Stimulated activated CD8-positive, alpha-beta memory T cell treated with anti-CD3 and anti-CD28 coated beads, Interleukin-4, amount 100 ng/mL, for 48 hours (primary cell): ENCODE results near the gene C4A.
"Not testable (repeated sequence)": the region's sequence is repeated elsewhere in the genome, so short reads cannot be mapped to it uniquely, and the experiment has no call there.

Experiments used
- DNase-seq: peaks from one replicate; pipeline ENCODE4 v3.0.0-alpha.2; 2020

The C4A gene

GRCh38 chr6:31961616-31962015 lies 20.2 kb upstream of the C4A start:
- no peak for DNase-seq

DNA sequence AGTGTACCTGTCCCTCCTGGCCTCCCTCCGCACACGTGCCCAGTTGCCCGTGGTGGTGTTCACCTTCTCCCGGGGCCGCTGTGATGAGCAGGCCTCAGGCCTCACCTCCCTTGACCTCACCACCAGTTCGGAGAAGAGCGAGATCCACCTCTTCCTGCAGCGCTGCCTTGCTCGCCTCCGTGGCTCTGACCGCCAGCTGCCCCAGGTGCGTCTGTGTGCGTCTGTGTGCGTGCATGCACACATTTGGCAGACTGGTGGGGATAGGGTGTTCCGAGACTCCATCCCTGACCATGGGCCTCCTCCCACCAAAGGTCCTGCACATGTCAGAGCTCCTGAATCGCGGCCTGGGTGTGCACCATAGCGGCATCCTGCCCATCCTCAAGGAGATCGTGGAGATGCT lies 17.9 kb upstream of the C4A start:
- DNase-seq, result no peak

DNA sequence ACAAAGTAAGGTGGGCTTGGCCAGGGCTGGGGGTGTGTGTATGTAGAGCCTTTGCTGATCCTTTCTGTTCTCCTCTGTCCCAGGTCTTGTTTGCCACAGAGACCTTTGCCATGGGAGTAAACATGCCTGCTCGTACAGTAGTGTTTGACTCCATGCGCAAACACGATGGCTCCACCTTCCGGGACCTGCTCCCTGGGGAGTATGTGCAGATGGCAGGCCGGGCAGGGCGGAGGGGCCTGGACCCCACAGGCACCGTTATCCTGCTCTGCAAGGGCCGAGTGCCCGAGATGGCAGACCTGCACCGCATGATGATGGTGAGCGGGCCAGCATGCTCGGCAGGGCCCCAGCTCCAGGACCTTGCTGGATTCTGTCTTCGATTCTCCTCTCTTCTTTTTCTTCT lies 16.2 kb upstream of the C4A start:
- no peak for DNase-seq

DNA sequence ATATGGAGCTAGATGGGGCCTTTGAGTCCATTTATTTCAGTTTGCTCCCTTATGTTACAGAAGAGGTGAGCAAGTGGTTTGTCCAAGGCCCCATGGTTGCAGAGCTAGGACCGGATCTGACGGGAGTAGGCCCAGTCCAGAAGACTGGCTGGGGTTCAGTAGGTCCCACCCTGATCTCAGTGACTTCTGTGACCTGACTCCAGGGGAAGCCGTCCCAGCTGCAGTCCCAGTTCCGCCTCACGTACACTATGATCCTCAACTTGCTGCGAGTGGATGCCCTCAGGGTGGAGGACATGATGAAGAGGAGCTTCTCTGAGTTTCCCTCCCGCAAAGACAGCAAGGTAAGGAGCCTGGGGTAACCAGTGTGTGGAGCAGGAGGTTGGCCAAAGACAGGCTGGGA lies 15.4 kb upstream of the C4A start:
- no peak for DNase-seq

DNA sequence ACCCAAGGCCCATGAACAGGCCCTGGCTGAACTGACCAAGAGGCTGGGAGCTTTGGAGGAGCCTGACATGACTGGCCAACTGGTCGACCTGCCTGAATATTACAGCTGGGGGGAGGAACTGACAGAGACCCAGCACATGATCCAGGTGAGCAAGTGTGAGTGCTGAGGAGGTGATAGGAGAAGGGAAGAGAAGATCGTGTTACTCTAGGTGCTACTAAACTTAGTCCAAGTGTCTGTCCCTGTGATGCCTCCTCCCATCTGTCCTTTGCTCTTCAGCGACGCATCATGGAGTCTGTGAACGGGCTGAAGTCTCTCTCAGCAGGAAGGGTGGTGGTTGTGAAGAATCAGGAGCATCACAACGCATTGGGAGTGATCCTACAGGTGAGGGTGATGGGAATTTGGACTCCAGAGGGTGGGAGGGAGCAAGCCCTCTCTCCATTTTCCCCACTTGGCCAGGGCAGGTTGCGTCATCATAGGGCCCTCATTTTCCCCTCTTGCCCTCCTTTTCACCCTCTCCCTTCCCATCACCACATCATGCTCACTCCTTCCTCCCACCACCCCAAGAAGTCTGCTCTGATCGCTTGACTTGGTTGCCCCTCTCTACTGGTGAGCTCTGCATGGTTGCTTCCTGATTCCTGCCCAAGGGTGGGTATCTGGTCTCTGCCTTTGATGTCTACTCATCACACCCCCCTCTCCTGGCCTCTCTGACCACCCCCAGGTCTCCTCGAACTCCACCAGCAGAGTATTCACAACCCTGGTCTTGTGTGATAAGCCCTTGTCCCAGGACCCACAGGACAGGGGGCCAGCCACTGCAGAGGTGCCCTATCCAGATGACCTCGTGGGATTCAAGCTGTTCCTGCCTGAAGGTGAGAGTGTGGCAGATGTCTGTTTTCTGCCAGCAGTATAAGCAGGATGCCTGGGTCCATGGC lies 14.6 kb upstream of the C4A start:
- no peak for DNase-seq

- no peak for DNase-seq
Measured at GRCh38 chr6:31967926-31968320, 13.9 kb upstream of the C4A start.

- no peak for DNase-seq
Measured at GRCh38 chr6:31968326-31968725, 13.5 kb upstream of the C4A start.

DNA sequence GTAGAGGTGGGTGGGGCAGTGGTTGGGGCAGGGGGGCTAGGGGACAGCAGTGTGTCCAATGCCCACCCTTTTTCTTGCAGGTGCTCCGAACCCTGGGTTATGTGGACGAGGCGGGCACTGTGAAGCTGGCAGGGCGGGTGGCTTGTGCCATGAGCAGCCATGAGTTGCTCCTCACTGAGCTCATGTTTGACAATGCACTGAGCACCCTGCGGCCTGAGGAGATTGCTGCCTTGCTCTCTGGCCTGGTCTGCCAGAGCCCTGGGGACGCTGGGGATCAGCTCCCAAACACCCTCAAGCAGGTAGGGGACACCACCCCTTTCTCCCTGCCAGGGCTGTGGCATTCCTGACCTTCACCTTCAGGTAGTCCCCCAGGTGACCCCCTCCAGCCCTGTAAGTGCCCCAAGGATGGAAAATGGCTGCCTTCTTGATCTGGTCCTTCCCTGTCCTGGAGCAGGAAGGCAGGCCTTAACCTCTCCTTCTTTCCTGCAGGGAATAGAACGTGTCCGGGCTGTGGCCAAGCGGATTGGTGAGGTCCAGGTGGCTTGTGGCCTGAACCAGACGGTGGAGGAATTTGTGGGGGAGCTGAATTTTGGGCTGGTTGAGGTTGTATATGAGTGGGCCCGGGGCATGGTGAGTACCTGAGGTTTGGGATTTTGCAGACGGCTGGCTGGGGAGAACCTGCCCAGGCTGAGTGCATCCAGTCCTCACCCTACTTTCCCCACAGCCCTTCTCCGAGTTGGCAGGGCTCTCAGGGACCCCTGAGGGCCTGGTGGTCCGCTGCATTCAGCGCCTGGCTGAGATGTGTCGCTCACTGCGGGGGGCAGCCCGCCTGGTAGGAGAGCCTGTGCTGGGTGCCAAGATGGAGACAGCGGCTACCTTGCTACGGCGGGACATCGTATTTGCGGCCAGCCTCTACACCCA lies 12.8 kb upstream of the C4A start:
- DNase-seq, result no peak

DNA sequence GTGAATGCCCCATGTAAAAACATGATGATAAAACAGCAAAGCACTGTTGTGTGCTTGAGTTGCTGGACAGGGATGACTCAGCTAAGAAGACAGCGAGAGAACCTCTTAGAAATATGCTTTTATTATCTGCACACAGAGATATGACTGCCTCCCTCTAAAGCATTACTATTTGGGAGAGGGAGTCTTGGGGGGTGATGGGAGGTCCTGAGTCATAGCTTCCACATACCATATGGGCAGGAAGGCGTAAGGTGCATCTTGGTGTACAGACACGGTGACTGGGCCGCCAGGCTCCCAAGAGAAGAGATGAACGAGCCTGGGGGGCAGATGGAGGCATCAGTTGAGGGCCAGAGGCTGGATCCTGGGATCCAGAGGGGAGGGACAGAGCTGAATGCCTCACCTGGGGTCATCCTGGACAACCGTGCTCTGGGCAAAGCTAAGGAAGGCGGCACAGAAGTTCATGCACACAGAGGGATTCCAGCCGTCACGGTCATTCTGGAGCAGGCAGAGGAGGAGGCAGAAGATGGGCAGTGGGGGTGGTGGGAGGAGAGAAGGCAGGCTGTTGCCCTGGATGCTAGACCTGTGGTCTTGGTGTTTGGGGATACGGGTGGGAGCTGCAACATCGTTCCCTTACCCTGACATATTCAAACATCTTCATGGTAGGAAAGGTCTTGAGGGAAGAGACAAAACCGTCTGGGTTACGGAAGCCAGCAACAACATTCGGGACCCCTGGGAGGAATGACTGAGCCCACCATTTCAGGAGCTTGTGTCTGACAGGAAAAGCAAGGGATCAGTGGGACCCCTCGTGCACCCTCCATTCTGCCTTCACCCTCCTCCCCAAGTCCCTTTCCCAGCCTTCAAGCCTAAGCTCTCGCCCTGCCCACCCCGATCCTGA lies 11.9 kb upstream of the C4A start:
- DNase-seq, result no peak

DNA sequence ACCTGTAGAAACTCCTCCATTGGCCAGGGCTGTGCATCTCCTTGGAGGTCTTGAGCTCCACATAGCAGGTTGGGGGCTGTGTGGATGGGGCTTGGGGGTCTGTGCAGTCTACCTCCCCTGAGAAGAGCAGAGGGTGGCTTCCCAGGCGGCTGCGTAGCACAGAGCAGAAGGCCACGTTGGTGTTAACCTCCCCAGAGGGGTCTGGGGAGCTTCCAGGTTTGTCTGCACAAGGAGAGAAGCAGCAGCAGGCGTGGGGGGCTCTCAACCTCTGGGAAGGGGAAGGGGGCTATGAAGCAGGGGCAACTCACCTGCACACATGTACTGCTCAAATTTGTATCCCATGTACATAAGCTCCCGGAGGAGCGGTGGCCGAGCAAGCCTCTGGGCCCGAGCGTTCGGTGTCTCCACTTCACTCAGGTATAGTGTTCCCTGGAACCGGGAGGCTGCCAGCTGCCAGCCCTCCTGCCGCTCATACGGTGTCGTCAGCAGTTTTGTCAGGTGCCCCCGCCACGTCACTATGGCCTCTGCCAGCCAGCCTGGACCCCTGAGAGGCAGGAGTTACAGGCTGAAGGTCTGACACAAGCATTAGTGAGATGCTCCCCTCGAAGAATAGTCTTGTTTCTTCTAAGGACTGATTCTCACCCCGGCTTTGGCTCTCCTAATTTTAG lies 11.1 kb upstream of the C4A start:
- no peak for DNase-seq

GRCh38 chr6:31971279-31971992 lies 10.4 kb upstream of the C4A start:
- peak; percentile 36 for DNase-seq

GRCh38 chr6:31971993-31972708 lies 9.7 kb upstream of the C4A start, which contains the start of gene DXO:
TSS of gene DXO (minus strand) at chr6:31972138. CDS start at chr6:31971675, 463 bp downstream.
- peak; percentile 99 for DNase-seq

DNA sequence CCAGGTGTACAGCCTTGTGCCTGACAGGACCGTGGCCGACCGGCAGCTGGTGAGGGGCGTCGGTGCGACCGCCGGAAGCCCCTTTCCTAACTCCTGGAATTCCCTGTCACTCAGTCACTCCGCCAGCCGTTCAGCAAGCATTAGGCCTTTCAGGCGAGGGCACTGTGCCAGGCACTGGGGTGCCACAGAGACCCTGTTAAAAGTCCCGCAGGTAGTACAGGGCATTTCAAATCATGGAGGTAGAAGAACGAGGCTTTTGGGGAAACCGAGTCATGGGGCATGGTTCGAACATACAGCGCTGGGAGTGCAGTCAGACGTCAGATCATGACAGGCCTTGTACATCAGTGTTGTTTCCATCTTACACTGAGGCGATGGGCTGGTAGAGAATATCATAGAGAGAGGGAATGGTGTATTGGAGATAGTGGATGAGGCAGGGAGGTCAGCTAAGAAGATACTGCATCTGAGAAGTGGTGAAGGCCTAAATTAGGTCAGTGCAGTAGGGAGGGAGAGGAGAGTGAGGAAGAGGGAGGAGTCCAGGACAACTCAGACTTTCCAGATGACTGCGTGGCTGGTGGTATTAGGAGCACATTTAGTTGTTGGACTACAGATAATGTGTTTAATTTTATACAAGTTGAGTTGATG lies 9.0 kb upstream of the C4A start:
- DNase-seq, result no peak

- not testable (repeated sequence) for DNase-seq
Measured at GRCh38 chr6:31976065-31976464, 5.8 kb upstream of the C4A start.

GRCh38 chr6:31977816-31978431 lies 3.9 kb upstream of the C4A start:
- DNase-seq, result no peak

DNA sequence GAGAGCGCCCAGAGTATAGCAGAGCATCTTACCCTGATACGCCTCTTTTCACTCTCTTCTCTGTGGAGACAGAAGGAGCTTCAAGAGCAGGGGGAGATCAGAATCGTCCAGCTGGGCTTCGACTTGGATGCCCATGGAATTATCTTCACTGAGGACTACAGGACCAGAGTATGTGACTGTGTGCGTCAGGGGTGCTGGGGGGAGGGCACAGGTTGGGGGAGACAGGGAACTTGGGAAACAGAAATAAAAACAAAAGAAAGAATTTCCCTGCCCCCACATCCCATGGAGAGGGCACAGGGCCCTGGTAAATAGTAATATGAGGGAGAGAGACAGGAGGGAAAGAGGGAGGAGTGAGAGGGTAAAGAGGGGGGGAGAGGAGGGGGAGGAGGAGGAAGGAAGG lies 3.0 kb upstream of the C4A start:
- DNase-seq, result no peak

GRCh38 chr6:31979238-31979898 lies 2.5 kb upstream of the C4A start:
- no peak for DNase-seq

DNA sequence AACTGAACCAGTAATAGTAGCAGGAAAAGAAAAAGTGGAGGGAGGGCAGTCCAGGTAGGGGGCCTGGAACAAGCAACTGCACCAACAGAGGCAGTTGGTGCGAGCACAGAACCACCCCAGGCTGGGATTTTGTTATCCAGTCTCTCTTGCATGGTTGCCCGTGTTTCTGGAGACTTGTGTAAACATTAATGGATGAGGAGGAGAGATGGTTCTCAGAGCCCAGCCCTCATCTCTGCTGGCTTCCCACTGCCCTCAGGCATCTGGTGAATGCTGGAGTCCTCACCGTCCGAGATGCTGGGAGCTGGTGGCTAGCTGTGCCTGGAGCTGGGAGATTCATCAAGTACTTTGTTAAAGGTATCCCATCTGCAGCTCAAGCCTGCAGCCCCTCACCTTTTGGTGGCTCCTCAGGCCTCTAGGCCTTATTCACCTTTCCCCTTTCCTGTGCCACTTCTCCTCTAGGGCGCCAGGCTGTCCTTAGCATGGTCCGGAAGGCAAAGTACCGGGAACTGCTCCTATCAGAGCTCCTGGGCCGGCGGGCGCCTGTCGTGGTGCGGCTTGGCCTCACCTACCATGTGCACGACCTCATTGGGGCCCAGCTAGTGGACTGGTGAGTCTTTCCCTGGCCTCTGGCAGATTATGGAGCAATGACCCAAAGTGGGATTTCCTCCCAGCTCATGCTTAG lies 1.5 kb upstream of the C4A start:
- DNase-seq, result not testable (repeated sequence)
